Keratinocyte (primary cell): ENCODE measurements around the gene IPPK.

Experiments
- EZH2 ChIP-seq: IDR thresholded peaks from one replicate; pipeline ENCODE4 v1.6.1; 2012; ENCODE audit warnings: inconsistent platforms, mild to moderate bottlenecking, low read length, moderate library complexity
- TF ChIP-seq, protein P1 (sequence below), 3 experiments: IDR thresholded peaks in 1 of 3; conservative IDR thresholded peaks in 1 of 3; optimal IDR thresholded peaks in 1 of 3; 2 replicates in 2 of 3; 3 replicates in 1 of 3; pipeline versions ENCODE3 to v1.5.1; 2011; ENCODE audit warnings: low read length in 3 of 3, mild to moderate bottlenecking in 3 of 3, moderate library complexity in 2 of 3, control low read depth in 1 of 3, inconsistent platforms in 1 of 3; ENCODE audit not compliant: insufficient read depth in 2 of 3; ENCODE audit errors: extremely low read depth in 1 of 3

GRCh38 chr9:92599938-92600461 is 69.9 kb downstream of the IPPK start:
- TF ChIP-seq EZH2: no peak
- TF ChIP-seq, protein P1, sequence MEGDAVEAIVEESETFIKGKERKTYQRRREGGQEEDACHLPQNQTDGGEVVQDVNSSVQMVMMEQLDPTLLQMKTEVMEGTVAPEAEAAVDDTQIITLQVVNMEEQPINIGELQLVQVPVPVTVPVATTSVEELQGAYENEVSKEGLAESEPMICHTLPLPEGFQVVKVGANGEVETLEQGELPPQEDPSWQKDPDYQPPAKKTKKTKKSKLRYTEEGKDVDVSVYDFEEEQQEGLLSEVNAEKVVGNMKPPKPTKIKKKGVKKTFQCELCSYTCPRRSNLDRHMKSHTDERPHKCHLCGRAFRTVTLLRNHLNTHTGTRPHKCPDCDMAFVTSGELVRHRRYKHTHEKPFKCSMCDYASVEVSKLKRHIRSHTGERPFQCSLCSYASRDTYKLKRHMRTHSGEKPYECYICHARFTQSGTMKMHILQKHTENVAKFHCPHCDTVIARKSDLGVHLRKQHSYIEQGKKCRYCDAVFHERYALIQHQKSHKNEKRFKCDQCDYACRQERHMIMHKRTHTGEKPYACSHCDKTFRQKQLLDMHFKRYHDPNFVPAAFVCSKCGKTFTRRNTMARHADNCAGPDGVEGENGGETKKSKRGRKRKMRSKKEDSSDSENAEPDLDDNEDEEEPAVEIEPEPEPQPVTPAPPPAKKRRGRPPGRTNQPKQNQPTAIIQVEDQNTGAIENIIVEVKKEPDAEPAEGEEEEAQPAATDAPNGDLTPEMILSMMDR (optimal IDR thresholded peaks at IDR 0.05 in 1 of 3, IDR thresholded peaks at IDR 0.05 in 1 of 3, conservative IDR thresholded peaks at IDR 0.05 in 1 of 3; ENCODE audit: extremely low read depth in 1 of 3, insufficient read depth in 2 of 3, low read length in 3 of 3): no peak
